Thoracic aorta (tissue), 2 donors: ENCODE measurements around the gene ALDH3A1. TPM values are rescaled to one million over a fixed set of nuclear protein-coding genes. Genes with fewer than 3 reads are reported as not detected.

Source experiments
- ATAC-seq: fragments of 150-250 bp; one replicate; pipeline ENCODE4 v1.8.0; 2017; ENCODE audit warnings: low read depth; ENCODE audit not compliant: insufficient number of reproducible peaks, low FRiP score
- DNase-seq: peaks from one replicate; pipeline ENCODE4 v3.0.0-alpha.2; 2020; ENCODE audit warnings: low spot score
- H3K27ac ChIP-seq, 2 donors: fragments of 200-600 bp; sonication (generic); 1 replicate in 1 of 2; 2 replicates in 1 of 2; pipeline ENCODE4 v1.5.1; 2016; ENCODE audit warnings: mild to moderate bottlenecking in 2 of 2, moderate library complexity in 2 of 2
- H3K27me3 ChIP-seq: fragments of 200-600 bp; sonication (generic); replicated peaks from 2 replicates; pipeline ENCODE4 v1.6.0; 2016; ENCODE audit warnings: mild to moderate bottlenecking; ENCODE audit not compliant: insufficient read depth
- H3K36me3 ChIP-seq: fragments of 200-600 bp; sonication (generic); one replicate; pipeline ENCODE4 v1.5.1; 2016
- H3K4me1 ChIP-seq, 2 donors: fragments of 200-600 bp; sonication (generic); 1 replicate in 1 of 2; 2 replicates in 1 of 2; pipeline versions ENCODE4 v1.5.1 to v1.6.0; 2016; ENCODE audit warnings: low read depth in 2 of 2, mild to moderate bottlenecking in 1 of 2; ENCODE audit not compliant: control insufficient read depth in 1 of 2
- H3K4me3 ChIP-seq: fragments of 200-600 bp; sonication (generic); 2 replicates; pipeline ENCODE4 v1.5.1; 2016; ENCODE audit warnings: mild to moderate bottlenecking
- H3K9me3 ChIP-seq: fragments of 200-600 bp; sonication (generic); 2 replicates; pipeline ENCODE4 v1.5.1; 2016
- CTCF ChIP-seq: fragments of 200-600 bp; sonication (generic); IDR thresholded peaks from one replicate; pipeline ENCODE4 v1.5.1; 2019; ENCODE audit warnings: antibody characterized with exemption
- total RNA-seq, 2 donors: library from RNA; depleted of rRNA; stranded (reverse); fragments of >200 nt; gene quantifications; one replicate each; pipeline versions ENCODE4 v1.1.0 to v1.2.3, GENCODE V29; 2016

The ALDH3A1 gene
- total RNA-seq, 2 donors from 2014 or later, result 3.2 to 21.2 TPM

DNA sequence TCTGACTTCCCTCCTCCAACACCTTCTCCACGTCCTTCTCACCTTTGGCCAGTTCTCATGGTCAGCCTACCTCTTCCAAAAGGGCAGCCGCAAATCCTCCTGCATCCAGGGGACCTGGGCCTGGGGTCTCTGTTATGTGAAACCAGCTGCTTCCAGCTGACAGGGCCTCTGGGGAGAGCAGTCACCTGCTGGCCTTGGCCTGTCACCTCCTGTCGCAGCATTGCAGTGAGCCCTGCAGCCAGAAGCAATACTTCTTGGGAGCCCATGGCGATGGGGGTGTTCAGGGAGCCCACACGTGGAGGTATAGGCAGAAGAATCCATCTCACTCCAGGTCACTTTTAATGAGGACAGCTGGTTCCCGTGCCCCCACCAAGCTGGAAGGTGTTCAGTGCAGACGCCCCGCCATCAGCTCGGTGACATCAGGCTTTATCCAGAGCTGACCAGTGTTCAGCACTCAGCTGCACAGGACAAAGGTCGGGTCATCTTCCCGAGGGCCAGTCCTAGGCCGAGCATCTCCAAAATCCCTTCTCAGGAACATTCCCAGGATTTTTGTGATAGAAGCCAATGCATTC is 30.0 kb downstream of the ALDH3A1 start:
- Histone ChIP-seq H3K36me3 (no peaks in the 10 kb centered on the region), H3K27ac (no peak overlapping the region), H3K4me3 (no peak overlapping the region), H3K27me3 (no peaks in the 10 kb centered on the region), H3K9me3 (no peaks in the 10 kb centered on the region), H3K4me1 (no peaks in the 10 kb centered on the region)
- no peak for TF ChIP-seq CTCF
- ATAC-seq (no peak), DNase-seq (no peak)

GRCh38 chr17:19717411-19717908 is 30.6 kb downstream of the ALDH3A1 start:
- no peak overlapping the region for H3K27ac ChIP-seq
- ATAC-seq (no peak), DNase-seq (no peak)
- no peaks in the 10 kb centered on the region for H3K36me3 ChIP-seq
- H3K9me3 ChIP-seq, result no peaks in the 10 kb centered on the region
- H3K27me3 ChIP-seq, result no peaks in the 10 kb centered on the region
- H3K4me3 ChIP-seq, result no peak overlapping the region
- TF ChIP-seq CTCF, result no peak
- H3K4me1 ChIP-seq, result no peaks in the 10 kb centered on the region

DNA sequence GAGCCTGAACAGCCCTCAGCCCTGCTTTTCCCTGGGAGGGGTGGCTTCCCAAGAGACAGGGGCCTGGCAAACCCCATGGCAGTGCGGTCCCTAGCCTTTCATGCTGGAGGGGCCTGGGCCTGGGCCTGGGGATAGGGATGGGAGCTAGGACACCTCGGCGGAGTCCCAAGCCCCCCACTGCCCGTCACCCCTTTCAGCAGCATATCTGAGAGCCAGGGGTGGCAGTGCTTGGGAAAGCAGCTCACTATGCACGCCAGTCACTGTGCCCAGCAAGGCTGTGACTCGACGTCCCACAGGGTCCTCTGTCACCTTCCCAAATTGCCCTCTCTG is 31.1 kb downstream of the ALDH3A1 start:
- H3K27ac ChIP-seq, result no peak overlapping the region
- no peaks in the 10 kb centered on the region for H3K36me3 ChIP-seq
- ATAC-seq (no peak), DNase-seq (no peak)
- H3K4me3 ChIP-seq, result no peak overlapping the region
- TF ChIP-seq CTCF, result no peak
- no peaks in the 10 kb centered on the region for H3K9me3 ChIP-seq
- no peaks in the 10 kb centered on the region for H3K27me3 ChIP-seq
- H3K4me1 ChIP-seq, result no peaks in the 10 kb centered on the region

- Histone ChIP-seq H3K36me3 (no peaks in the 10 kb centered on the region), H3K27ac (no peak within 1 kb of the TSS), H3K4me1 (no peaks in the 10 kb centered on the region), H3K9me3 (no peaks in the 10 kb centered on the region), H3K27me3 (no peaks in the 10 kb centered on the region), H3K4me3 (no peak within 1 kb of the TSS)
- no peak for DNase-seq
- no peak for TF ChIP-seq CTCF
- no peak for ATAC-seq
Measured at GRCh38 chr17:19716108-19717030, 31.7 kb downstream of the ALDH3A1 start, which contains the start of gene SLC47A2. TSS of gene SLC47A2 (minus strand) at chr17:19716584. CDS start at chr17:19716555, 29 bp downstream.
